ENCODE data around the gene GLO1. TPM values are rescaled to one million over a fixed set of nuclear protein-coding genes. Genes with fewer than 3 reads are reported as not detected.

Gene GLO1
- total RNA-seq, 4 donors from 2014 or later: 53.4 to 104 (median 76.1) TPM

GRCh38 chr6:38716825-38717224, 13.9 kb upstream of the GLO1 start:
- Histone ChIP-seq H3K4me3 (no peak overlapping the region), H3K27me3 (peaks cover 0 to 67% (median 5%) of the 10 kb centered on the region in 4 donors), H3K36me3 (no peaks in the 10 kb centered on the region), H3K4me1 (peaks cover 0 to 14% (median 6%) of the 10 kb centered on the region in 3 donors), H3K9me3 (no peaks in the 10 kb centered on the region), H3K27ac (no peak overlapping the region)
- DNase-seq: no peak
- intact Hi-C loops (cut with DNase I): no loop called here
- no peak for TF ChIP-seq CTCF (IDR thresholded peaks at IDR 0.05)
- no peak for TF ChIP-seq POLR2A (IDR thresholded peaks at IDR 0.05)
- 100% methylated on average over 2 of the region's 2 CpGs for WGBS, 2 donors

GRCh38 chr6:38715016-38715689, 12.2 kb upstream of the GLO1 start, which contains the start of gene DNAH8:
TSS of gene DNAH8 (plus strand) at chr6:38715311. CDS start at chr6:38722810, 7,499 bp downstream.
- intact Hi-C loops (cut with DNase I): no loop called here
- Histone ChIP-seq H3K36me3 (no peaks in the 10 kb centered on the region), H3K27ac (peak within 1 kb of the TSS in 2 of 4 donors; percentile 7 to 22), H3K4me3 (peak within 1 kb of the TSS in 3 of 4 donors; percentile 15 to 65 (median 40)), H3K27me3 (peaks cover 0 to 66% (median 5%) of the 10 kb centered on the region in 4 donors), H3K4me1 (peaks cover 0 to 14% (median 6%) of the 10 kb centered on the region in 3 donors), H3K9me3 (no peaks in the 10 kb centered on the region)
- DNase-seq: no peak
- WGBS, 2 donors: 9 to 14% methylated on average over 16 to 17 of the region's 44 CpGs
- no peak for TF ChIP-seq CTCF (IDR thresholded peaks at IDR 0.05)
- TF ChIP-seq POLR2A (IDR thresholded peaks at IDR 0.05): no peak

GRCh38 chr6:38714239-38715015, 11.5 kb upstream of the GLO1 start:
- TF ChIP-seq POLR2A (IDR thresholded peaks at IDR 0.05) (no peak), CTCF (IDR thresholded peaks at IDR 0.05) (no peak)
- no peak for DNase-seq
- no peaks in the 10 kb centered on the region for H3K36me3 ChIP-seq
- H3K27me3 ChIP-seq: peaks cover 0 to 58% (median 5%) of the 10 kb centered on the region in 4 donors
- H3K4me3 ChIP-seq: peak overlapping the region in 3 of 4 donors; percentile 15 to 65 (median 40)
- intact Hi-C loops (cut with DNase I): no loop called here
- peaks cover 0 to 14% (median 6%) of the 10 kb centered on the region in 3 donors for H3K4me1 ChIP-seq
- H3K27ac ChIP-seq: peak overlapping the region in 1 of 4 donors; percentile 22
- no peaks in the 10 kb centered on the region for H3K9me3 ChIP-seq
- WGBS, 2 donors: 34 to 41% methylated on average over 4 of the region's 4 CpGs

GRCh38 chr6:38713812-38714211, 10.9 kb upstream of the GLO1 start:
- intact Hi-C loops (cut with DNase I): no loop called here
- H3K4me3 ChIP-seq: no peak overlapping the region
- peak overlapping the region in 1 of 4 donors; percentile 37 for H3K27ac ChIP-seq
- no peaks in the 10 kb centered on the region for H3K36me3 ChIP-seq
- 58 to 63% methylated on average over 6 of the region's 6 CpGs for WGBS, 2 donors
- TF ChIP-seq POLR2A (IDR thresholded peaks at IDR 0.05) (no peak), CTCF (IDR thresholded peaks at IDR 0.05) (no peak)
- H3K9me3 ChIP-seq: no peaks in the 10 kb centered on the region
- no peak for DNase-seq
- peaks cover 0 to 14% (median 6%) of the 10 kb centered on the region in 3 donors for H3K4me1 ChIP-seq
- H3K27me3 ChIP-seq: peaks cover 0 to 52% (median 5%) of the 10 kb centered on the region in 4 donors

GRCh38 chr6:38708496-38708895, 5.6 kb upstream of the GLO1 start:
- no peak for DNase-seq
- TF ChIP-seq CTCF (IDR thresholded peaks at IDR 0.05) (no peak), POLR2A (IDR thresholded peaks at IDR 0.05) (no peak)
- Histone ChIP-seq H3K4me3 (no peak overlapping the region), H3K36me3 (no peaks in the 10 kb centered on the region), H3K9me3 (no peaks in the 10 kb centered on the region), H3K4me1 (peaks cover 0 to 1% (median 0%) of the 10 kb centered on the region in 3 donors), H3K27ac (no peak overlapping the region), H3K27me3 (peaks cover 0 to 17% (median 0%) of the 10 kb centered on the region in 4 donors)
- intact Hi-C loops (cut with DNase I): no loop called here
- WGBS, 2 donors: 37 to 39% methylated on average over 2 of the region's 2 CpGs

Data from esophagus squamous epithelium (tissue), 5 donors.